SU-DHL-6 (cell line): ENCODE results near the gene STX16.

Experiments used
- H2AFZ ChIP-seq: fragments of 200-600 bp; sonication (generic); 2 replicates; pipeline ENCODE4 v1.6.1; 2014; ENCODE audit warnings: low read depth, mild to moderate bottlenecking, moderate library complexity, mixed read lengths, antibody characterized with exemption, low read length; ENCODE audit not compliant: severe bottlenecking
- H3F3A ChIP-seq: fragments of 200-600 bp; shearing (Covaris generic); 2 replicates; pipeline ENCODE4 v1.6.0; 2016; ENCODE audit warnings: antibody characterized with exemption, mild to moderate bottlenecking; ENCODE audit not compliant: insufficient read depth
- H3K27ac ChIP-seq: fragments of 200-600 bp; sonication (generic); 2 replicates; pipeline ENCODE4 v1.5.1; 2016; ENCODE audit warnings: low read depth, mild to moderate bottlenecking, low read length, moderate library complexity, mixed read lengths
- H3K27me3 ChIP-seq: fragments of 200-600 bp; sonication (generic), shearing (Covaris generic); 2 replicates; pipeline ENCODE4 v1.6.0; 2014; ENCODE audit warnings: mild to moderate bottlenecking, low read length
- H3K36me3 ChIP-seq: fragments of 200-600 bp; sonication (generic); 2 replicates; pipeline ENCODE4 v1.6.1; 2014; ENCODE audit warnings: mild to moderate bottlenecking, low read length, mixed read lengths
- H3K4me2 ChIP-seq: fragments of 300-600, 200-600 bp; shearing (Covaris generic), sonication (generic); 2 replicates; pipeline ENCODE4 v1.6.0; 2014; ENCODE audit warnings: low read length, low read depth, mild to moderate bottlenecking; ENCODE audit not compliant: poor library complexity, severe bottlenecking
- H3K4me3 ChIP-seq: fragments of 200-600 bp; sonication (generic); 2 replicates; pipeline ENCODE4 v1.5.1; 2014; ENCODE audit warnings: antibody characterized with exemption, low read length, mild to moderate bottlenecking, mixed read lengths; ENCODE audit not compliant: insufficient read depth, poor library complexity, severe bottlenecking
- H3K79me2 ChIP-seq: fragments of 200-600 bp; sonication (generic); 2 replicates; pipeline ENCODE4 v1.6.1; 2014; ENCODE audit warnings: mild to moderate bottlenecking, low read length, moderate library complexity; ENCODE audit not compliant: insufficient read depth
- H3K9ac ChIP-seq: fragments of 200-600 bp; sonication (generic); 2 replicates; pipeline ENCODE4 v1.7.0; 2014; ENCODE audit warnings: mild to moderate bottlenecking, low read length
- H3K9me2 ChIP-seq: fragments of 200-600 bp; sonication (generic); replicated peaks from 2 replicates; pipeline ENCODE4 v1.6.1; 2014; ENCODE audit warnings: low read length; ENCODE audit not compliant: insufficient read depth
- H3K9me3 ChIP-seq: fragments of 200-600 bp; sonication (generic); 2 replicates; pipeline ENCODE4 v1.6.1; 2014; ENCODE audit warnings: low read length, mixed read lengths; ENCODE audit not compliant: insufficient read depth
- H4K20me1 ChIP-seq: fragments of 200-600 bp; sonication (generic); 2 replicates; pipeline ENCODE4 v1.6.1; 2014; ENCODE audit warnings: low read depth, mild to moderate bottlenecking, antibody characterized with exemption, low read length, moderate library complexity, mixed read lengths
- CTCF ChIP-seq: fragments of 200-600 bp; sonication (generic); IDR thresholded peaks from one replicate; pipeline ENCODE4 v1.5.1; 2017; ENCODE audit warnings: antibody characterized with exemption, mild to moderate bottlenecking, low read length, moderate library complexity; ENCODE audit not compliant: insufficient read depth, poor library complexity, severe bottlenecking
- EZH2phosphoT487 ChIP-seq: fragments of 200-600 bp; sonication (generic), shearing (Covaris generic); conservative IDR thresholded peaks from 2 replicates; pipeline ENCODE4 v1.6.1; 2018; ENCODE audit warnings: mild to moderate bottlenecking, antibody characterized with exemption, low read length, moderate library complexity, mixed read lengths

STX16 gene

GRCh38 chr20:58633161-58634053 lies 17.7 kb upstream of the STX16 start:
- Histone ChIP-seq H3K27ac (no peak overlapping the region), H3K4me3 (no peak overlapping the region), H4K20me1 (no peaks in the 10 kb centered on the region), H3K9me2 (no peaks in the 10 kb centered on the region), H3K9ac (no peak overlapping the region), H3K27me3 (no peaks in the 10 kb centered on the region), H3K9me3 (no peaks in the 10 kb centered on the region), H3K36me3 (no peaks in the 10 kb centered on the region), H3K79me2 (no peaks in the 10 kb centered on the region), H3F3A (no peaks in the 10 kb centered on the region), H3K4me2 (no peak overlapping the region), H2AFZ (no peak overlapping the region)
- no peak for TF ChIP-seq CTCF

DNA sequence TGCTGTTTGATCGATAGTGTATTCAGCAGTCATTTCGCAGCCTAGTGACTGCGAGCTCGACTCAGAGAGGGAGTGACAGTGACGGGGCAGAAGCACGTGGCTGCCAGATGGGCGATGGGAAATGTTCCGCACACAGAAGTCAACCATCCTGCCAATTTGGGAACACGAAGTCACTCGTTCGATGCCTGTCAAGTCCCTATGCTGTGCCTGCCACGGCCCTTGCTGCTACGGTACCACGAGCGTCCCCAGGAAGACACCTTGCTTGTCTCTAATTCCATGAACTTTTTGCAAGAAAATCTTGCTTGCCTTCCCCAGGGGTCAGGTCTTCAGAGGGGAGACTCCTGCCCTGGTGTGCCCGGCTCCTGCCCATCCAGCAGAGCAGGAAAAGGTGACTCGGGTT lies 17.0 kb upstream of the STX16 start:
- no peak for TF ChIP-seq CTCF
- Histone ChIP-seq H3K4me2 (no peak overlapping the region), H3K9ac (no peak overlapping the region), H3K36me3 (no peaks in the 10 kb centered on the region), H3K9me2 (no peaks in the 10 kb centered on the region), H3K9me3 (no peaks in the 10 kb centered on the region), H3K27ac (no peak overlapping the region), H3F3A (no peaks in the 10 kb centered on the region), H4K20me1 (no peaks in the 10 kb centered on the region), H3K79me2 (no peaks in the 10 kb centered on the region), H3K27me3 (no peaks in the 10 kb centered on the region), H2AFZ (no peak overlapping the region), H3K4me3 (no peak overlapping the region)

- H3K4me2 ChIP-seq: no peak overlapping the region
- no peak overlapping the region for H3K9ac ChIP-seq
- H3K36me3 ChIP-seq: no peaks in the 10 kb centered on the region
- H3K9me2 ChIP-seq: no peaks in the 10 kb centered on the region
- no peaks in the 10 kb centered on the region for H3K27me3 ChIP-seq
- H3K79me2 ChIP-seq: no peaks in the 10 kb centered on the region
- no peak overlapping the region for H2AFZ ChIP-seq
- no peaks in the 10 kb centered on the region for H3F3A ChIP-seq
- TF ChIP-seq CTCF: no peak
- TF ChIP-seq EZH2phosphoT487: no peak
- H3K4me3 ChIP-seq: no peak overlapping the region
- no peak overlapping the region for H3K27ac ChIP-seq
- H3K9me3 ChIP-seq: no peaks in the 10 kb centered on the region
- H4K20me1 ChIP-seq: no peaks in the 10 kb centered on the region
These were observed 16.4 kb upstream of the STX16 start for GRCh38 chr20:58634521-58635278.
